Naive thymus-derived CD4-positive, alpha-beta T cell (primary cell): Measurements from ENCODE around the gene PROC. TPM values are rescaled to one million over a fixed set of nuclear protein-coding genes. Genes with fewer than 3 reads are reported as not detected.
"Not testable (repeated sequence)": the region's sequence is repeated elsewhere in the genome, so short reads cannot be mapped to it uniquely, and the experiment has no call there.

Experiments used
- ATAC-seq: fragments of 150-1000 bp; cut with Tn5 transposase; 2 replicates; pipeline ENCODE4 v1.10.0; 2021; ENCODE audit warnings: mild to moderate bottlenecking, moderate library complexity
- CTCF ChIA-PET: fragments of 350-600 bp; sonication (Branson Sonifier 250); formaldehyde crosslinking; loops from one replicate; lab custom pipeline; 2021; ENCODE audit warnings: antibody characterized with exemption; lab: Charles Lee
- POLR2A ChIA-PET: fragments of 350-600 bp; sonication (Branson Sonifier 250); formaldehyde crosslinking; loops from one replicate; lab custom pipeline; 2021; ENCODE audit warnings: antibody characterized with exemption, inconsistent platforms; lab: Charles Lee
- DNase-seq, 9 donors: peaks; one replicate each; pipeline versions ENCODE4 v3.0.0 to v3.0.0-alpha.2; 2020 to 2022; ENCODE audit warnings: mixed read lengths in 1 of 9
- H3K27ac ChIP-seq: one replicate; pipeline ENCODE4 v1.7.0; 2013; ENCODE audit warnings: mild to moderate bottlenecking, low read depth, low read length, moderate library complexity
- H3K27me3 ChIP-seq, 2 donors: one replicate each; pipeline ENCODE4 v1.7.0; 2013; ENCODE audit warnings: low read length in 2 of 2, mild to moderate bottlenecking in 2 of 2, moderate library complexity in 2 of 2; ENCODE audit not compliant: control insufficient read depth in 2 of 2, insufficient read depth in 2 of 2
- H3K36me3 ChIP-seq, 3 experiments: 1 replicate in 2 of 3; 2 replicates in 1 of 3; pipeline ENCODE4 v1.7.0; 2013; ENCODE audit warnings: low read length in 3 of 3, mild to moderate bottlenecking in 3 of 3, moderate library complexity in 1 of 3; ENCODE audit not compliant: insufficient read depth in 3 of 3, control insufficient read depth in 2 of 3
- H3K4me1 ChIP-seq, 2 donors: one replicate each; pipeline ENCODE4 v1.7.0; 2013; ENCODE audit warnings: low read length in 2 of 2, mild to moderate bottlenecking in 2 of 2, moderate library complexity in 1 of 2; ENCODE audit not compliant: control insufficient read depth in 2 of 2, insufficient read depth in 2 of 2
- H3K4me3 ChIP-seq: 2 replicates; pipeline ENCODE4 v1.7.0; 2013; ENCODE audit warnings: mild to moderate bottlenecking, low read length
- H3K9me3 ChIP-seq, 3 experiments: 1 replicate in 2 of 3; 2 replicates in 1 of 3; pipeline ENCODE4 v1.7.0; 2013; ENCODE audit warnings: low read length in 3 of 3; ENCODE audit not compliant: control insufficient read depth in 2 of 3
- H3K27ac Mint-ChIP-seq, 9 donors: one replicate each; pipeline ENCODE4 v1.8.0; 2020 to 2022; ENCODE audit warnings: mixed read lengths in 9 of 9, mild to moderate bottlenecking in 8 of 9, moderate library complexity in 5 of 9, inconsistent platforms in 2 of 9
- H3K27me3 Mint-ChIP-seq, 5 donors: one replicate each; pipeline ENCODE4 v1.8.0; 2021 to 2022; ENCODE audit warnings: mixed read lengths in 5 of 5, mild to moderate bottlenecking in 1 of 5
- H3K36me3 Mint-ChIP-seq, 5 donors: one replicate each; pipeline ENCODE4 v1.8.0; 2020 to 2022; ENCODE audit warnings: mixed read lengths in 5 of 5, mild to moderate bottlenecking in 3 of 5, inconsistent platforms in 1 of 5
- H3K4me1 Mint-ChIP-seq, 7 donors: one replicate each; pipeline ENCODE4 v1.8.0; 2020 to 2022; ENCODE audit warnings: mixed read lengths in 7 of 7, mild to moderate bottlenecking in 3 of 7, inconsistent platforms in 1 of 7
- H3K4me3 Mint-ChIP-seq, 10 donors: one replicate each; pipeline ENCODE4 v1.8.0; 2020 to 2022; ENCODE audit warnings: mild to moderate bottlenecking in 10 of 10, mixed read lengths in 10 of 10, moderate library complexity in 6 of 10, inconsistent platforms in 2 of 10
- H3K9me3 Mint-ChIP-seq, 11 donors: one replicate each; pipeline ENCODE4 v1.8.0; 2020 to 2022; ENCODE audit warnings: mixed read lengths in 11 of 11, mild to moderate bottlenecking in 4 of 11, inconsistent platforms in 1 of 11, moderate library complexity in 1 of 11
- intact Hi-C, 2 donors: fragments of 100-400 bp; cut with micrococcal nuclease; formaldehyde crosslinking; loops; one replicate each; pipeline ENCODE4 v1.15.1; 2023
- polyA plus RNA-seq, 2 donors: library from polyadenylated mRNA; unstranded; fragments of 300-500 nt; fragmentation: Illumina TruSeq; gene quantifications; one replicate each; pipeline ENCODE4 v1.2.3, GENCODE V29; 2021
- total RNA-seq, 6 experiments: library from RNA in 5 of 6; stranded (reverse) in 5 of 6; gene quantifications; 1 replicate in 5 of 6; 2 replicates in 1 of 6; pipeline ENCODE4 v1.2.3 and lab custom pipeline; 2021 to 2026

The PROC gene
- total and polyA plus RNA-seq, 7 experiments from 2014 or later: 0.64 TPM; not detected in 6

GRCh38 chr2:127406454-127406853, 11.8 kb upstream of the PROC start:
- Mint-ChIP-seq H3K9me3 (no peaks in the 10 kb centered on the region), H3K4me3 (peak overlapping the region in 4 of 10 donors; percentile 32 to 83 (median 36)), H3K4me1 (peaks cover 4 to 20% (median 11%) of the 10 kb centered on the region in 7 donors), H3K27me3 (peaks cover 0 to 6% (median 4%) of the 10 kb centered on the region in 5 donors), H3K27ac (peak overlapping the region in 1 of 9 donors; percentile 38), H3K36me3 (peaks cover 0 to 3% (median 0%) of the 10 kb centered on the region in 5 donors)
- H3K9me3 ChIP-seq: no peaks in the 10 kb centered on the region
- H3K27me3 ChIP-seq: no peaks in the 10 kb centered on the region
- ATAC-seq (no peak), DNase-seq (no peak)
- ChIA-PET CTCF (no interaction called here), POLR2A (interaction anchor here (1.2 kb wide), 1 partner anchor 43 kb away, joined by 3 read pairs; no protein-coding TSS in a partner anchor)
- no peaks in the 10 kb centered on the region for H3K4me1 ChIP-seq
- intact Hi-C loops: no loop called here
- no peak overlapping the region for H3K4me3 ChIP-seq
- no peak overlapping the region for H3K27ac ChIP-seq
- no peaks in the 10 kb centered on the region for H3K36me3 ChIP-seq

- ChIA-PET POLR2A (interaction anchor here (1.2 kb wide), 1 partner anchor 43 kb away, joined by 3 read pairs; no protein-coding TSS in a partner anchor), CTCF (no interaction called here)
- no peak overlapping the region for H3K27ac ChIP-seq
- H3K4me1 Mint-ChIP-seq: peaks cover 4 to 26% (median 12%) of the 10 kb centered on the region in 7 donors
- H3K4me3 ChIP-seq: no peak overlapping the region
- peaks cover 0 to 6% (median 4%) of the 10 kb centered on the region in 5 donors for H3K27me3 Mint-ChIP-seq
- peak overlapping the region; percentile 61 to 87 (median 74) for H3K4me3 Mint-ChIP-seq
- no peaks in the 10 kb centered on the region for H3K9me3 ChIP-seq
- peaks cover 0 to 6% (median 0%) of the 10 kb centered on the region in 5 donors for H3K36me3 Mint-ChIP-seq
- ATAC-seq: no peak
- no peaks in the 10 kb centered on the region for H3K27me3 ChIP-seq
- H3K4me1 ChIP-seq: no peaks in the 10 kb centered on the region
- H3K36me3 ChIP-seq: no peaks in the 10 kb centered on the region
- H3K27ac Mint-ChIP-seq: peak overlapping the region in 3 of 9 donors; percentile 6 to 68 (median 34)
- no peak for DNase-seq
- intact Hi-C loops: loop anchor here (1.0 kb wide), 1 partner anchor 9 kb away; no protein-coding TSS in a partner anchor
- H3K9me3 Mint-ChIP-seq: no peaks in the 10 kb centered on the region
Measured at GRCh38 chr2:127407091-127407490, 11.1 kb upstream of the PROC start.

- DNase-seq: no peak
- H3K27ac Mint-ChIP-seq: peak overlapping the region in 6 of 9 donors; percentile 8 to 68 (median 40)
- peak overlapping the region; percentile 61 to 87 (median 74) for H3K4me3 Mint-ChIP-seq
- no peaks in the 10 kb centered on the region for H3K4me1 ChIP-seq
- H3K36me3 Mint-ChIP-seq: peaks cover 0 to 6% (median 0%) of the 10 kb centered on the region in 5 donors
- H3K27ac ChIP-seq: no peak overlapping the region
- H3K9me3 Mint-ChIP-seq: no peaks in the 10 kb centered on the region
- no peaks in the 10 kb centered on the region for H3K36me3 ChIP-seq
- intact Hi-C loops: loop anchor here (1.0 kb wide), 2 partner anchors 9 to 19 kb away; no protein-coding TSS in a partner anchor
- ATAC-seq: peak; percentile 55
- H3K27me3 Mint-ChIP-seq: peaks cover 0 to 9% (median 2%) of the 10 kb centered on the region in 5 donors
- CTCF ChIA-PET: no interaction called here
- peaks cover 4 to 26% (median 12%) of the 10 kb centered on the region in 7 donors for H3K4me1 Mint-ChIP-seq
- H3K4me3 ChIP-seq: peak overlapping the region; percentile 36
- POLR2A ChIA-PET: no interaction called here
- no peaks in the 10 kb centered on the region for H3K27me3 ChIP-seq
- H3K9me3 ChIP-seq: no peaks in the 10 kb centered on the region
Measured at GRCh38 chr2:127407661-127408003, 10.6 kb upstream of the PROC start.

- no peaks in the 10 kb centered on the region for H3K9me3 Mint-ChIP-seq
- ChIA-PET CTCF (no interaction called here), POLR2A (no interaction called here)
- Histone ChIP-seq H3K27me3 (no peaks in the 10 kb centered on the region), H3K4me3 (peak overlapping the region; percentile 36), H3K4me1 (no peaks in the 10 kb centered on the region), H3K9me3 (no peaks in the 10 kb centered on the region), H3K27ac (no peak overlapping the region), H3K36me3 (no peaks in the 10 kb centered on the region)
- peaks cover 0 to 6% (median 0%) of the 10 kb centered on the region in 5 donors for H3K36me3 Mint-ChIP-seq
- H3K27ac Mint-ChIP-seq: peak overlapping the region in 3 of 9 donors; percentile 48 to 83 (median 58)
- H3K4me3 Mint-ChIP-seq: peak overlapping the region; percentile 61 to 87 (median 74)
- intact Hi-C loops: loop anchor here (1.0 kb wide), 1 partner anchor 20 kb away; no protein-coding TSS in a partner anchor
- DNase-seq (peak; percentile 46 to 92 (median 64)), ATAC-seq (peak; percentile 92)
- peaks cover 4 to 26% (median 12%) of the 10 kb centered on the region in 7 donors for H3K4me1 Mint-ChIP-seq
- peaks cover 0 to 10% (median 0%) of the 10 kb centered on the region in 5 donors for H3K27me3 Mint-ChIP-seq
Measured at GRCh38 chr2:127408004-127408806, 10.0 kb upstream of the PROC start.

GRCh38 chr2:127408807-127409099, 9.5 kb upstream of the PROC start:
- Histone ChIP-seq H3K9me3 (no peaks in the 10 kb centered on the region), H3K27me3 (no peaks in the 10 kb centered on the region), H3K36me3 (no peaks in the 10 kb centered on the region), H3K4me3 (no peak overlapping the region), H3K27ac (no peak overlapping the region), H3K4me1 (no peaks in the 10 kb centered on the region)
- ChIA-PET CTCF (no interaction called here), POLR2A (no interaction called here)
- H3K4me1 Mint-ChIP-seq: peaks cover 4 to 28% (median 12%) of the 10 kb centered on the region in 7 donors
- no peaks in the 10 kb centered on the region for H3K9me3 Mint-ChIP-seq
- intact Hi-C loops: loop anchor here (1.0 kb wide), 1 partner anchor 20 kb away; no protein-coding TSS in a partner anchor
- H3K27me3 Mint-ChIP-seq: peaks cover 0 to 10% (median 0%) of the 10 kb centered on the region in 5 donors
- ATAC-seq (no peak), DNase-seq (no peak)
- peak overlapping the region; percentile 53 to 77 (median 62) for H3K4me3 Mint-ChIP-seq
- H3K27ac Mint-ChIP-seq: peak overlapping the region in 3 of 9 donors; percentile 48 to 84 (median 83)
- H3K36me3 Mint-ChIP-seq: peaks cover 0 to 6% (median 0%) of the 10 kb centered on the region in 5 donors

GRCh38 chr2:127409716-127410115, 8.5 kb upstream of the PROC start:
- H3K27me3 ChIP-seq, H3K4me3 ChIP-seq, H3K4me1 ChIP-seq, DNase-seq, ATAC-seq, H3K27ac ChIP-seq, CTCF ChIA-PET, H3K9me3 ChIP-seq, H3K9me3 Mint-ChIP-seq, H3K36me3 Mint-ChIP-seq, POLR2A ChIA-PET, H3K36me3 ChIP-seq: not testable (repeated sequence)
- H3K4me1 Mint-ChIP-seq: peaks cover 4 to 30% (median 12%) of the 10 kb centered on the region in 7 donors
- intact Hi-C loops: loop anchor here (2.0 to 10.0 kb wide), 3 partner anchors 117 to 325 kb away; partner anchors contain the start of gene SFT2D3 (in 1 of the 2)
- peak overlapping the region in 2 of 10 donors; percentile 22 to 66 for H3K4me3 Mint-ChIP-seq
- peaks cover 0 to 13% (median 0%) of the 10 kb centered on the region in 5 donors for H3K27me3 Mint-ChIP-seq
- peak overlapping the region in 1 of 9 donors; percentile 70 for H3K27ac Mint-ChIP-seq
